NCI-H1417 (cell line): ENCODE results near the gene FAM180A.
"Not testable (repeated sequence)": the region's sequence is repeated elsewhere in the genome, so short reads cannot be mapped to it uniquely, and the experiment has no call there.

ENCODE experiments used
- DNase-seq, 3 experiments: peaks; one replicate each; lab custom pipeline; 2025; lab: John Stamatoyannopoulos, UW

The FAM180A gene

GRCh38 chr7:135713836-135714470, 34.7 kb downstream of the FAM180A start:
- DNase-seq: no peak

DNA sequence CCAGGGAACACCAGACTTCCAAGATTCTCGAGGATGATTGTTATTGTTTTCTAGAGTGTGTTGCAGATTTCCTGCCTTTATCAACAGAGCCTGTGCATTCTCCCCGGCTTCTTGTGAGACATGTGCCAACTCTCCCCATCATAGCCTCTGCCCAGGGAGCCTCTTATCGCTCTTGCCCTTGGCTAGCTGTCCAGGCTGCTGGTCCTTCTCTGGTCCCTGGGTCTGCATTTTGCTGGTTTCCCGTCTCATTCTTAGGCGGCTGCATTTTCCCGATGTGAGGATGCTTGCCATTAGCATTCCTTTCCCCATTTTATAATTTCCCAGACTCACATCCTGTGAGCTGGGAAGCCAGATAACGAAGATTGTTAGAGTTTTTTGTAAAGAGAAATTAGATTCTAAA, 35.8 kb downstream of the FAM180A start:
- DNase-seq: peak in 1 of 3 experiments; percentile 67

DNA sequence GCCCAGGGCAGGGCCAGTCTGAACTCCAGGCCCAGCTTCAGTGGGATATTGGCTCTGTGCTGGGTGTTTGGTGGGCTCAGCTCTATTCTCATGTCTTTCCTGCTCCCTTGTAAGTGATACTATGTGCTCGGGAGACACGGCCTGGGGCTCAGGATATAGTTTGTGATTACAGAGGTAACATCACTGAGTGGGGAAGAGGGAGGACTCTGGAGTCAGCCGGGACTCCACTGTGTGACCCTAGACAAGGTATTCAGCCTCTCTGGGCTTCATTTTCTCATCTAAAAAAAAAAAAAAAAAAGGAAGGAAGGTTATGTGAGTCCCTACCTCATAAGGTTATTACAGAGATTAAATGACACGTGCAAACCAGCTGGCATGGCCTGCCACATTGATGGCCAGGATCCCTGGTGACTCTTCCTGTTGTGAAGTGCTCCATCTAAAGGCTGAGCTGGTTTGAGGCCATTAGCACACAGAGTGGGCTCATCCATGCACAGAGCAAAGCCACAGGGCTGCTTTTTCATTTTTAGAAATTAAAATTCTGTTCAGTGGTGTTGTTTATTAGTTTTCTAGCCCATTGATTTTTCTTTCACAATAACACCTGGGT, 36.3 kb downstream of the FAM180A start:
- peak; percentile 19 to 77 (median 44) for DNase-seq

DNA sequence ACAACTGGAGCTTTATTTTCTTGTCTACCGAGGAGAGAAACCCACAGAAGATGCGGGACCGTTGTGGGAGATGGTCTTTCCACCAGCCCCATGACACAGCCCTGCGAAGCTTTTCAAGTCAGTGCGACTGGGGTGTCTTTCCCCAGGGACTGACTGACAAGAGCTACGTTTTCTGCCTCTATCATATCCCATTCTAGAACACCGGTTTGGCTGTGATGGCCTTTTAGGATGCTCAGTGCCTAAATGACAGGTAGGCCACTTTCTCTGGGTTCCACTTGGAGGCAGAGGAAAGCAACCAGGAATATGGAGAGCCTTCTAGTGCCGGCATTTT, 37.5 kb downstream of the FAM180A start:
- DNase-seq: no peak

GRCh38 chr7:135710417-135711138, 38.0 kb downstream of the FAM180A start:
- DNase-seq: peak in 1 of 3 experiments; percentile 7

- no peak for DNase-seq
These were observed 39.1 kb downstream of the FAM180A start for GRCh38 chr7:135709508-135709907.

GRCh38 chr7:135708041-135708440, 40.6 kb downstream of the FAM180A start:
- no peak for DNase-seq

GRCh38 chr7:135707570-135707966, 41.0 kb downstream of the FAM180A start:
- DNase-seq: no peak

DNA sequence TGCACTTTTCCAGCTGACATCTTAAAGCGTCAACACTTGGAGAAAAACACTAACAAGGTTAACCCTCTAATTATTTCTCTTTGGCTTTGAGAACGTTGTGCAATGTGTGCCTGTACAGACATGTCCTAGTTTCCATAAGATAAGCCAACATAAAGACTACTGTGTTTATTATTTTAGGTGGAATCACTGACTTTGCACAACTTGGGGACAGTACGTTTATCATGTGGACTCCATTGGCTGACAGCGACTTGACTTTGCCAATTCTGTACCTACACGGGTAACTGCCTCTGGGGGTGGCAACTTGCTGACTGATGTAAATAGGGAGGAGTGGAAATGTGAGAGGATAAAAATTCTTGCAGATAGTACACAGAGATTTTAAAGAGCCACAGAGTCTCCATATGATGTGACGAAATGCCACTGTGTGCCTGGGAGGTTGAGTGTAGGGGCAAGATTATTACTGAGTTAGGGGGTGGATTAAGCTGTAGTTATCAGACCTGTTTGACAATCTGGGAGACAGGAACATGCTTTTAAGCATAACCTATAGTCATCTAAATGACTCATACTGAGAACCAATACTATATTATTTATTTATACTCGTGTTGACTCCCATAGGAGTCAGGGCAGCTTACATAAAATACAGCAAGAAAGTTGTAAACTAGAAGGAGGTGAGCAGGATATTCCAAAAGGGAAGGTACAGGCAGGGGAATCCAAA, 41.6 kb downstream of the FAM180A start:
- DNase-seq: no peak

DNA sequence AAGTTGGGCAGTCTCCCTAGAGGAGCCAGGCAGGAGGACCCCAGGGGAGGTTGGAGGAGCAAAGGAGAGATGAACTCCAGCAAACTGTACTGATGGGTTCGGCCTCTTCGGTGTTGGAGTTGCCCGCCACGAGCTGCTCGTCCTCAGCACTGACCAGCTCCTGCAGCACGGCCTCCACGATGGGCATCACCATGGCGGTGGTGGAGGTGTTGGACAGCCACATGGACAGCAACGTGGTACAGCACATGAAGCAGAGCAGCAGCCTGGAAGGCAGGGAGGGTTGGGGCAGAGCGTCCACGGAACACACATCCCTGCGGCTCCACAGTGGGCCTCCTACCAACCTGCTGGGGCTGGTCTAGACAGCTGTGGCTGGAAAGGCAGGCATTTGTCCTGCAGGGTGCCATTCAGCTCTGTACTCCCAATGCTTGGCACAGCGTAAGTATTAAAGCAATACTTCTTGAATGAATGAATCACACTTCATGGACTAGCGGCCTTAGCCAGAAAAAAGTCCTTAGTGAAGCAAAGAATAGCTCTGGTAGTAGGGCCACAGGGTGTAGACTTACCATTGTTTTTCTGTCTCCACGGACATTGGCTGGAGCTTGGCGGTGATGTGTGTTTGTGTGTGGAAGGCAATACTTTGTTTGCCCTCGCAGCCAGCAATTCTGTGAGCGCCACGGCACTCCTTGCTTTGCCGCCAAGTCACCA, 42.4 kb downstream of the FAM180A start:
- DNase-seq: no peak

DNA sequence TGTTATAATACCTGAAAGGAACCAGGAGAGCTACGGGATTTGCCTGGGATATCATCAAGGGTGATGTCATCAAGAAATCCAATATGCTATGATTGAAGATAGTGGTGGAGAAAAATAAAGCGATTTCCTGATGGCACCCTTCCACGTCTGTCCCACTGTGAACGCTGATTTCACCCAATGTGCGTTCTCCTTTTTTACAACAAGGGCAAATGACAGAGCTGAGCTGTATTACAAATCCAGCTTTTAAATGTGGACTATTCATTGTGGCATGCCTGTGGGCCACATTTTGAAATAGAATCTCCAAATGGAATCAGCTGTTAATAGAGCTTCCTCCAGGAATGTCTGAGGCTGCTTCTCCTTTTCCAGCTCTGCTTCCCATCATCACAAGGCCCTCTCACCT, 43.9 kb downstream of the FAM180A start:
- DNase-seq: no peak

DNA sequence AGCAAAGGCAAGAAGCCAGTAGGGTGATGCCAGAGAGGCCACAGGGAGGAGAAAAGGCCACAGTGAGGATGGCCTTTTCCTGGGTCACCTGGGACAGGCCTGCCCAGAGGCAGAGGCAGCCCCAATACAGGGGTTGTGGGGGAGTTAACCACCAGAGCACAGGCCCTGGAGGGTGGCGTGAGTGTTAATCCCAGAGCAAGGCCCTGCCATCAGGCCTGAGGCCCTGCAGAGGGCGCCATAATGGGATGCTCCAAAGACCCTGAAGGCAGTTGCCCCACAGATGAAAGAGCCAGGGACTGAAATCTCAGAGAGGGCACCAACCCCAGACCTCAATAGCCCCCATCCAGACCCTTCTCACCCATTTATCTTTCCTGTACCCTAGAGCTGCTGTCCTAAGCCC, 44.5 kb downstream of the FAM180A start:
- no peak for DNase-seq

DNA sequence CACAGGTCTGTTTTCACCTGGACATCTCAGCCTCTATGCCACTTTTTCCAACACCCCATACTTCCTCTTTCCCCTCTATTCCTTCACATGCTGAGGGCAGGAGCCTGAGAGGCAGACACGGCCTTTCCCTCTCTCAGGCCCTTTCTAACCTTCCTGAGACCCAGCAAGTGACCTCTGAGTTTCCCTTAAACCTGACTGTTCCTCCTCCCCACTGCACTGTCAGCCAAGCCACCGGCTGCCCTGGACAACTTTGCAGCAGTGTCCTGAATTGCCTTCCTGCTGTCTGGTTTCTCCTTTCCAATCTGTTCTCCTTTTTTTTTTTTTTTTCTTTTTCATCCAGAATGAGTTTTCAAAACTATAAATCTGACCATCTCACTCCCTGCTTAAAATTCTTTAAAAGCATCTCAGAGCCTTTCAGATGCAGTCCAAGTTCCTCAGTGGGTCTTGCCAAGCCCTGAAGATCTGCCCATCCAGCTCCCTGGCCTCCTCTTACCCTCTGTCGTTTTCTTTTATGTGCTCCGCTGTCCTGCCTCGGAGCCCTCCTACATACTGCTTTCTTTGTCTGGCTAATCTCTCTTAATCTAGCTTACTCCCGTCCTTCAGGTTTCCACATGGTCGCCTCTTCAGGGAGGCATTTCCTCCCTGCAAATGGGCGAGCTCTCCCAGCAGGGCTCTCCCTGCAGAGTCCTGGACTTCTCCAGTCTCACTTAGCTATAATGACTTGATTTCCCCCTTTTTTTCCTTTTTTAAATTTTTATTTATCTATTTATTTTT, 51.1 kb downstream of the FAM180A start:
- DNase-seq: no peak

- DNase-seq: no peak
These were observed 55.1 kb downstream of the FAM180A start for GRCh38 chr7:135693558-135693957.

GRCh38 chr7:135692606-135693005, 56.0 kb downstream of the FAM180A start:
- DNase-seq: not testable (repeated sequence)

GRCh38 chr7:135692055-135692454, 56.6 kb downstream of the FAM180A start:
- no peak for DNase-seq

DNA sequence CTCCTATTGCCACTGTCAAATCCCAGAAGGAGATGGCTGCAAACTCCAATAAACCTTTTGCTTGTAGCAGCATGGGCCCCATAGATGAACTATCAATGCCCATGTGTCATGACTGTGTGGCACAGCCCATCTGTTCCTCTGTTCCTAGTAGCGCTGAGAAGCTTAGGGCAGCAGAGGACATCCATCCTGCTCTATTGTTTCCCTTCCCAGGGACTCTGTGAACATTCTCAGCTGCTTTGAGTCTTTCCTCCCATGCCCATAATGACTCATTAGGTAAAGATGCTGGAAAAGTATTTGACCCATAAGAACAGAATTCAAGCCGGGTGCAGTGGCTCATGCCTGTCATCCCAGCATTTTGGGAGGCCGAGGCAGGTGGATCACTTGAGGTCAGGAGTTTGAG, 58.0 kb downstream of the FAM180A start:
- no peak for DNase-seq

GRCh38 chr7:135687466-135687865, 61.1 kb downstream of the FAM180A start:
- no peak for DNase-seq

- no peak for DNase-seq
These were observed 63.1 kb downstream of the FAM180A start for GRCh38 chr7:135685306-135686084.

DNA sequence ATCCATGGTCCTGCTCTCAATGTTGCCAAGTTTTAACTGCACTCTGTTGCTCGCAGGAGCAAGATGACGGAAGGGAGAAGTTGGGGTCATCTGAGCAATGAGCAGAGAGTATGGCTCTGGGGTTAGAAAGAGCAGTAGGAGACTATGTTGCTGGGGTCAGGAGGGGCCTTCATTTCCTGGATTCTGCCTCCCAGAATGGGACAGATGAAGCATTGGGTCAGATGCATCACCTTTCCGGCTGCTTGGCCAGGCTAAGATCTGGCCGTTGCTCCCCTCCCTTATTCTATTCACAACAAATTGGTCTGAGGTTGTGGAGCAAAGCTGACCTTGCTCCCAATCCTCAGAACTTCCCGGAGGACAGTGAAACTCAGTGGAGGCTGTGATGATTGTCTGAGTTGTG, 63.9 kb downstream of the FAM180A start:
- no peak for DNase-seq

- DNase-seq: no peak
These were observed 64.5 kb downstream of the FAM180A start for GRCh38 chr7:135684136-135684535.
